Thoracic aorta (tissue), 2 donors: ENCODE data around the gene C13orf46. TPM values are rescaled to one million over a fixed set of nuclear protein-coding genes. Genes with fewer than 3 reads are reported as not detected.

Experiments used
- ATAC-seq: fragments of 150-250 bp; one replicate; pipeline ENCODE4 v1.8.0; 2017; ENCODE audit warnings: low read depth; ENCODE audit not compliant: insufficient number of reproducible peaks, low FRiP score
- DNase-seq: peaks from one replicate; pipeline ENCODE4 v3.0.0-alpha.2; 2020; ENCODE audit warnings: low spot score
- H3K27ac ChIP-seq, 2 donors: fragments of 200-600 bp; sonication (generic); 1 replicate in 1 of 2; 2 replicates in 1 of 2; pipeline ENCODE4 v1.5.1; 2016; ENCODE audit warnings: mild to moderate bottlenecking in 2 of 2, moderate library complexity in 2 of 2
- H3K27me3 ChIP-seq: fragments of 200-600 bp; sonication (generic); replicated peaks from 2 replicates; pipeline ENCODE4 v1.6.0; 2016; ENCODE audit warnings: mild to moderate bottlenecking; ENCODE audit not compliant: insufficient read depth
- H3K36me3 ChIP-seq: fragments of 200-600 bp; sonication (generic); one replicate; pipeline ENCODE4 v1.5.1; 2016
- H3K4me1 ChIP-seq, 2 donors: fragments of 200-600 bp; sonication (generic); 1 replicate in 1 of 2; 2 replicates in 1 of 2; pipeline versions ENCODE4 v1.5.1 to v1.6.0; 2016; ENCODE audit warnings: low read depth in 2 of 2, mild to moderate bottlenecking in 1 of 2; ENCODE audit not compliant: control insufficient read depth in 1 of 2
- H3K4me3 ChIP-seq: fragments of 200-600 bp; sonication (generic); 2 replicates; pipeline ENCODE4 v1.5.1; 2016; ENCODE audit warnings: mild to moderate bottlenecking
- H3K9me3 ChIP-seq: fragments of 200-600 bp; sonication (generic); 2 replicates; pipeline ENCODE4 v1.5.1; 2016
- CTCF ChIP-seq: fragments of 200-600 bp; sonication (generic); IDR thresholded peaks from one replicate; pipeline ENCODE4 v1.5.1; 2019; ENCODE audit warnings: antibody characterized with exemption
- total RNA-seq, 2 donors: library from RNA; depleted of rRNA; stranded (reverse); fragments of >200 nt; gene quantifications; one replicate each; pipeline versions ENCODE4 v1.1.0 to v1.2.3, GENCODE V29; 2016

Gene C13orf46
- total RNA-seq, 2 donors from 2014 or later: 1.1 TPM

GRCh38 chr13:113926301-113926761, 47.5 kb downstream of the C13orf46 start:
- no peak for ATAC-seq
- no peaks in the 10 kb centered on the region for H3K36me3 ChIP-seq
- H3K27ac ChIP-seq: no peak overlapping the region
- H3K9me3 ChIP-seq: peaks cover 3% of the 10 kb centered on the region
- no peak for TF ChIP-seq CTCF
- peaks cover 7 to 55% of the 10 kb centered on the region in 2 donors for H3K4me1 ChIP-seq
- no peaks in the 10 kb centered on the region for H3K27me3 ChIP-seq
- H3K4me3 ChIP-seq: no peak overlapping the region
- no peak for DNase-seq

- no peaks in the 10 kb centered on the region for H3K27me3 ChIP-seq
- H3K4me1 ChIP-seq: peaks cover 5 to 45% of the 10 kb centered on the region in 2 donors
- no peak overlapping the region for H3K4me3 ChIP-seq
- no peak overlapping the region for H3K27ac ChIP-seq
- no peak for DNase-seq
- ATAC-seq: no peak
- H3K9me3 ChIP-seq: peaks cover 3% of the 10 kb centered on the region
- TF ChIP-seq CTCF: no peak
- H3K36me3 ChIP-seq: no peaks in the 10 kb centered on the region
Measured at GRCh38 chr13:113924184-113924901, 49.5 kb downstream of the C13orf46 start.

GRCh38 chr13:113923376-113924063, 50.4 kb downstream of the C13orf46 start:
- Histone ChIP-seq H3K36me3 (no peaks in the 10 kb centered on the region), H3K4me1 (peaks cover 0 to 37% of the 10 kb centered on the region in 2 donors), H3K4me3 (no peak overlapping the region), H3K27me3 (no peaks in the 10 kb centered on the region), H3K9me3 (peaks cover 3% of the 10 kb centered on the region), H3K27ac (no peak overlapping the region)
- DNase-seq (no peak), ATAC-seq (no peak)
- TF ChIP-seq CTCF: no peak

GRCh38 chr13:113922412-113923118, 51.3 kb downstream of the C13orf46 start:
- no peaks in the 10 kb centered on the region for H3K36me3 ChIP-seq
- TF ChIP-seq CTCF: no peak
- peaks cover 0 to 27% of the 10 kb centered on the region in 2 donors for H3K4me1 ChIP-seq
- no peaks in the 10 kb centered on the region for H3K27me3 ChIP-seq
- DNase-seq (peak; percentile 4), ATAC-seq (no peak)
- H3K9me3 ChIP-seq: peaks cover 3% of the 10 kb centered on the region
- H3K27ac ChIP-seq: peak overlapping the region; percentile 30 to 32
- H3K4me3 ChIP-seq: no peak overlapping the region

- H3K4me1 ChIP-seq: peaks cover 0 to 19% of the 10 kb centered on the region in 2 donors
- no peaks in the 10 kb centered on the region for H3K27me3 ChIP-seq
- no peak for TF ChIP-seq CTCF
- no peak for ATAC-seq
- no peaks in the 10 kb centered on the region for H3K36me3 ChIP-seq
- DNase-seq: no peak
- no peak overlapping the region for H3K4me3 ChIP-seq
- peaks cover 3% of the 10 kb centered on the region for H3K9me3 ChIP-seq
- no peak overlapping the region for H3K27ac ChIP-seq
Measured at GRCh38 chr13:113921763-113922162, 52.1 kb downstream of the C13orf46 start.
